HEK293T (cell line): ENCODE results near the gene RNF6.

ENCODE experiments used
- CTCF ChIA-PET: fragments of 350-600 bp; formaldehyde crosslinking; extraction: SDS; loops from one replicate; lab custom pipeline; 2021; ENCODE audit warnings: antibody characterized with exemption, inconsistent platforms; lab: Yijun Ruan, JAX
- POLR2A ChIA-PET: fragments of 350-600 bp; formaldehyde crosslinking; extraction: SDS; loops from one replicate; lab custom pipeline; 2020; ENCODE audit warnings: antibody characterized with exemption, inconsistent platforms; lab: Yijun Ruan, JAX
- DNase-seq: peaks from one replicate; pipeline ENCODE4 v3.0.0; 2012; ENCODE audit warnings: mixed read lengths; ENCODE audit errors: extremely low spot score
- BHLHE40 ChIP-seq: fragments of 450-650 bp; IDR thresholded peaks from 2 replicates; pipeline ENCODE4 v1.6.1; 2016; ENCODE audit warnings: mild to moderate bottlenecking, moderate library complexity, borderline replicate concordance
- HDGF ChIP-seq: fragments of 450-650 bp; IDR thresholded peaks from 2 replicates; pipeline ENCODE4 v1.6.1; 2017; ENCODE audit warnings: antibody characterized with exemption, borderline replicate concordance
- LEF1 ChIP-seq: fragments of 450-650 bp; IDR thresholded peaks from 2 replicates; pipeline ENCODE4 v1.6.1; 2017; ENCODE audit warnings: mild to moderate bottlenecking, borderline replicate concordance
- SP1 ChIP-seq: fragments of 450-650 bp; IDR thresholded peaks from 2 replicates; pipeline ENCODE4 v1.6.1; 2017
- SUZ12 ChIP-seq: fragments of 450-650 bp; IDR thresholded peaks from 2 replicates; pipeline ENCODE4 v1.6.1; 2016; ENCODE audit warnings: mild to moderate bottlenecking
- TF ChIP-seq, protein P1 (sequence below): fragments of 450-650 bp; IDR thresholded peaks from 2 replicates; pipeline ENCODE4 v1.6.1; 2016

The RNF6 gene

GRCh38 chr13:26163812-26164211 lies 58.3 kb downstream of the RNF6 start:
- POLR2A ChIA-PET, result no interaction called here
- no peak for TF ChIP-seq LEF1
- TF ChIP-seq SUZ12, result no peak
- TF ChIP-seq BHLHE40, result no peak
- no peak for TF ChIP-seq SP1
- TF ChIP-seq HDGF, result no peak
- TF ChIP-seq, protein P1, sequence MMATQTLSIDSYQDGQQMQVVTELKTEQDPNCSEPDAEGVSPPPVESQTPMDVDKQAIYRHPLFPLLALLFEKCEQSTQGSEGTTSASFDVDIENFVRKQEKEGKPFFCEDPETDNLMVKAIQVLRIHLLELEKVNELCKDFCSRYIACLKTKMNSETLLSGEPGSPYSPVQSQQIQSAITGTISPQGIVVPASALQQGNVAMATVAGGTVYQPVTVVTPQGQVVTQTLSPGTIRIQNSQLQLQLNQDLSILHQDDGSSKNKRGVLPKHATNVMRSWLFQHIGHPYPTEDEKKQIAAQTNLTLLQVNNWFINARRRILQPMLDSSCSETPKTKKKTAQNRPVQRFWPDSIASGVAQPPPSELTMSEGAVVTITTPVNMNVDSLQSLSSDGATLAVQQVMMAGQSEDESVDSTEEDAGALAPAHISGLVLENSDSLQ, result no peak
- CTCF ChIA-PET, result no interaction called here
- DNase-seq, result no peak
